Lower leg skin (tissue), 3 donors: ENCODE results near the gene ARPC1A.

Experiments
- POLR2A ChIP-seq, 2 donors: fragments of 450-650 bp; IDR thresholded peaks; one replicate each; pipeline ENCODE4 v1.6.1; 2016 to 2017; ENCODE audit warnings: antibody characterized with exemption in 2 of 2, mild to moderate bottlenecking in 1 of 2, moderate library complexity in 1 of 2
- TF ChIP-seq, protein P1 (sequence below), 3 donors: fragments of 450-650 bp; IDR thresholded peaks; one replicate each; pipeline ENCODE4 v1.5.1; 2016; ENCODE audit warnings: antibody characterized with exemption in 3 of 3, mild to moderate bottlenecking in 3 of 3, moderate library complexity in 2 of 3

DNA sequence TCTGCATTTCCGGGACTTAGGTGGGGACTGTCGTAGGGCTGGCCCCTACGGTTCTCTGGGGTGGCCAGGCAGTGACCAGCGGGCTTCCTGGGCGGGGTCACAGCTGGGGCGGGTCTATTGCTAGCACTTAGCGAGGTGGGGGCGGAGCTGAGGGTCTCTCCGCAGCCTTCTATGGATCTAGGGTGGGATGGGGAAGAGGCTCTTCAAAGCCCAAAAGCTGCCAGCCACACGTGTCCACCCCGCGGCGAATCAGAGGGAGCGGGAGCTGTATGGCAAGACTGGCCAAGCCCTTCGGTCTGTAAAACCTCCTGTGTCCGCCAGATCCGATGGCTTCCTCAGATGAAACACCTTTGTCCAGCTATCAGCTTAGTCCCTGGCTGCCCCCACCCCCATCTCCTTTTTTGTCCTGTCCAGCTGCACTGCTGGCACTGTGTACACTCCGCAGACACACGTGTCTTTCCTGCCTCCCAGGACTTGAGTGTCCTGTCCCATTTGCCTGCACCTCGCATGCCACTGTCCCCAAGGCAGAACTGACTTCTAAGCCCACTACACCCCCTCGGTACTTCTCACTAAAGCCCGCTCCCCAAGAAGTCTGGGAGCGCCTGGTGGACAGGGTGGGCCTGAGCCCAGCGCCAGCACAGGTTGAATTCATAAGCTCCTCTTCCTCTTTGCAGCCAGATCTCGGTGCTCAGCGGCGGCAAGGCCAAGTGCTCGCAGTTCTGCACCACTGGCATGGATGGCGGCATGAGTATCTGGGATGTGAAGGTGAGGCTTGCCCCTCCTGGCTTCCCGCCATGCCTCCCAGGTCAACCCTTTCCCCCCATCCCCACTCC lies 67.9 kb downstream of the ARPC1A start:
- TF ChIP-seq, protein P1, sequence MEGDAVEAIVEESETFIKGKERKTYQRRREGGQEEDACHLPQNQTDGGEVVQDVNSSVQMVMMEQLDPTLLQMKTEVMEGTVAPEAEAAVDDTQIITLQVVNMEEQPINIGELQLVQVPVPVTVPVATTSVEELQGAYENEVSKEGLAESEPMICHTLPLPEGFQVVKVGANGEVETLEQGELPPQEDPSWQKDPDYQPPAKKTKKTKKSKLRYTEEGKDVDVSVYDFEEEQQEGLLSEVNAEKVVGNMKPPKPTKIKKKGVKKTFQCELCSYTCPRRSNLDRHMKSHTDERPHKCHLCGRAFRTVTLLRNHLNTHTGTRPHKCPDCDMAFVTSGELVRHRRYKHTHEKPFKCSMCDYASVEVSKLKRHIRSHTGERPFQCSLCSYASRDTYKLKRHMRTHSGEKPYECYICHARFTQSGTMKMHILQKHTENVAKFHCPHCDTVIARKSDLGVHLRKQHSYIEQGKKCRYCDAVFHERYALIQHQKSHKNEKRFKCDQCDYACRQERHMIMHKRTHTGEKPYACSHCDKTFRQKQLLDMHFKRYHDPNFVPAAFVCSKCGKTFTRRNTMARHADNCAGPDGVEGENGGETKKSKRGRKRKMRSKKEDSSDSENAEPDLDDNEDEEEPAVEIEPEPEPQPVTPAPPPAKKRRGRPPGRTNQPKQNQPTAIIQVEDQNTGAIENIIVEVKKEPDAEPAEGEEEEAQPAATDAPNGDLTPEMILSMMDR (IDR thresholded peaks at IDR 0.05) = no peak
- no peak for TF ChIP-seq POLR2A (IDR thresholded peaks at IDR 0.05)
